Left renal cortex interstitium (tissue), 4 donors: Measurements from ENCODE around the gene CALCB. TPM values are rescaled to one million over a fixed set of nuclear protein-coding genes. Genes with fewer than 3 reads are reported as not detected.

Experiments used
- DNase-seq, 4 donors: peaks; one replicate each; pipeline ENCODE4 v3.0.0-alpha.2; 2013; ENCODE audit warnings: low read depth in 4 of 4, low spot score in 2 of 4, missing footprints in 1 of 4
- polyA plus RNA-seq, 4 donors: library from polyadenylated mRNA; unstranded; fragments of 120-200 nt; gene quantifications; one replicate each; pipeline ENCODE4 v1.2.1, GENCODE V29; 2013; ENCODE audit not compliant: insufficient read length in 4 of 4

CALCB gene
- polyA plus RNA-seq, 4 donors, result 2.6 to 3.4 (median 3.2) TPM

- no peak for DNase-seq
These were observed 746 bp upstream of the CALCB start for GRCh38 chr11:15072551-15073143.

GRCh38 chr11:15074206-15075161, 1.1 kb downstream of the CALCB start:
- peak; percentile 47 to 73 (median 58) for DNase-seq

GRCh38 chr11:15075162-15075526, 1.8 kb downstream of the CALCB start:
- DNase-seq, result no peak

GRCh38 chr11:15091175-15091574, 17.8 kb downstream of the CALCB start:
- DNase-seq, result no peak

- no peak for DNase-seq
These were observed 18.2 kb downstream of the CALCB start for GRCh38 chr11:15091625-15092024.

GRCh38 chr11:15093432-15093831, 20.0 kb downstream of the CALCB start:
- DNase-seq, result no peak

- DNase-seq, result no peak
These were observed 22.4 kb downstream of the CALCB start for GRCh38 chr11:15095736-15096228.

GRCh38 chr11:15097411-15097810, 24.0 kb downstream of the CALCB start:
- no peak for DNase-seq

- DNase-seq, result no peak
These were observed 25.9 kb downstream of the CALCB start for GRCh38 chr11:15099267-15099666.

- DNase-seq, result peak in 2 of 4 donors; percentile 24 to 39
These were observed 27.8 kb downstream of the CALCB start for GRCh38 chr11:15101072-15101709.

GRCh38 chr11:15104166-15104565, 30.8 kb downstream of the CALCB start:
- DNase-seq, result no peak

- no peak for DNase-seq
These were observed 33.0 kb downstream of the CALCB start for GRCh38 chr11:15106201-15106965.

GRCh38 chr11:15107730-15108515, 34.5 kb downstream of the CALCB start:
- no peak for DNase-seq

GRCh38 chr11:15108592-15109130, 35.3 kb downstream of the CALCB start:
- DNase-seq, result no peak

- DNase-seq, result no peak
These were observed 36.2 kb downstream of the CALCB start for GRCh38 chr11:15109602-15110001.

- DNase-seq, result no peak
These were observed 37.8 kb downstream of the CALCB start for GRCh38 chr11:15111215-15111614.

- DNase-seq, result no peak
These were observed 38.7 kb downstream of the CALCB start for GRCh38 chr11:15112131-15112541.

- DNase-seq, result no peak
These were observed 40.0 kb downstream of the CALCB start for GRCh38 chr11:15113381-15113780.
